NCI-H1436 treated with DMSO at 0.1 percent for 48 hours (cell line): ENCODE data around the gene PISD.
A peak's percentile ranks its signal among the peaks of the same experiment; 100 is the strongest.
"Not testable (repeated sequence)": the region's sequence is repeated elsewhere in the genome, so short reads cannot be mapped to it uniquely, and the experiment has no call there.

Experiments
- DNase-seq: peaks from one replicate; lab custom pipeline; 2025; lab: John Stamatoyannopoulos, UW

The PISD gene

GRCh38 chr22:31661851-31662667, at the start of gene PISD:
Gene PISD, minus strand, starts transcription at chr22:31662215. Its CDS starts 7 bp downstream, at chr22:31662208.
- peak; percentile 83 for DNase-seq

- DNase-seq: not testable (repeated sequence)
Observed at GRCh38 chr22:31711226-31711625, 49.2 kb upstream of the PISD start.

- DNase-seq: peak; percentile 2
Observed at GRCh38 chr22:31707519-31707918, 45.5 kb upstream of the PISD start.

GRCh38 chr22:31695423-31695822, 33.4 kb upstream of the PISD start:
- no peak for DNase-seq

- DNase-seq: not testable (repeated sequence)
Observed at GRCh38 chr22:31694046-31694445, 32.0 kb upstream of the PISD start.

GRCh38 chr22:31692186-31692886, 30.3 kb upstream of the PISD start:
- no peak for DNase-seq

- DNase-seq: no peak
Observed at GRCh38 chr22:31691408-31691807, 29.4 kb upstream of the PISD start.

GRCh38 chr22:31683181-31684105, 21.4 kb upstream of the PISD start:
- DNase-seq: no peak

- no peak for DNase-seq
Observed at GRCh38 chr22:31682751-31683150, 20.7 kb upstream of the PISD start.

- no peak for DNase-seq
Observed at GRCh38 chr22:31681349-31682345, 19.6 kb upstream of the PISD start.

- DNase-seq: no peak
Observed at GRCh38 chr22:31680861-31681341, 18.9 kb upstream of the PISD start.

GRCh38 chr22:31678748-31679147, 16.7 kb upstream of the PISD start:
- no peak for DNase-seq

GRCh38 chr22:31676700-31677099, 14.7 kb upstream of the PISD start:
- DNase-seq: peak; percentile 70

- not testable (repeated sequence) for DNase-seq
Observed at GRCh38 chr22:31674219-31674618, 12.2 kb upstream of the PISD start.

- not testable (repeated sequence) for DNase-seq
Observed at GRCh38 chr22:31668849-31669248, 6.8 kb upstream of the PISD start.

- DNase-seq: no peak
Observed at GRCh38 chr22:31662668-31663037, 638 bp upstream of the PISD start.

- DNase-seq: not testable (repeated sequence)
Observed at GRCh38 chr22:31660860-31661341, 1.1 kb downstream of the PISD start.

GRCh38 chr22:31659246-31659645, 2.8 kb downstream of the PISD start:
- DNase-seq: no peak

- DNase-seq: no peak
Observed at GRCh38 chr22:31654408-31654807, 7.6 kb downstream of the PISD start.

- no peak for DNase-seq
Observed at GRCh38 chr22:31653944-31654343, 8.1 kb downstream of the PISD start.
